ENCODE data around the gene GPR61. TPM values are rescaled to one million over a fixed set of nuclear protein-coding genes. Genes with fewer than 3 reads are reported as not detected.

The GPR61 gene, protein sequence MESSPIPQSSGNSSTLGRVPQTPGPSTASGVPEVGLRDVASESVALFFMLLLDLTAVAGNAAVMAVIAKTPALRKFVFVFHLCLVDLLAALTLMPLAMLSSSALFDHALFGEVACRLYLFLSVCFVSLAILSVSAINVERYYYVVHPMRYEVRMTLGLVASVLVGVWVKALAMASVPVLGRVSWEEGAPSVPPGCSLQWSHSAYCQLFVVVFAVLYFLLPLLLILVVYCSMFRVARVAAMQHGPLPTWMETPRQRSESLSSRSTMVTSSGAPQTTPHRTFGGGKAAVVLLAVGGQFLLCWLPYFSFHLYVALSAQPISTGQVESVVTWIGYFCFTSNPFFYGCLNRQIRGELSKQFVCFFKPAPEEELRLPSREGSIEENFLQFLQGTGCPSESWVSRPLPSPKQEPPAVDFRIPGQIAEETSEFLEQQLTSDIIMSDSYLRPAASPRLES
- total RNA-seq: 0.59 TPM in 1 of 2 replicates, not detected in the other

DNA sequence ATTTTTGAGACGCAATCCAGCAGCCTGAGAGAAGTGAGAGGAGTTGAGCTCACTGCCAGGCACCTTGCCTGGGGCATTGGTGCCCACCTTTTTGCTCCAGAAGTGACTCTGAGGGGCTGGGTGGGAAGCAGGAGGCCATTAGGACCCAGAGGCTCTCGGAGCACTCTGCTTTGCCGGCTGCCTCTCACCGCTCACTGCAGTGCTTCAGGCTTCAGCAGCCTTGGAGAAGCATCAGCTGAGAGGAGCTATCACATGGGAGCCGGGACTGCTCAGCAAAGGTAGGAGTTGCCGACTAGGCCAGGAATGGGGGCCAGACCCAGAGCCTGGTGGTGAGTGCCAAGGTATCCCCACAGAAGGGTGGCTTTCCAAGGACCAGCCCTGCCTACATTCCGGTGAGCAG lies at the start of gene GPR61:
GPR61 (plus strand) TSS at position 197 of the 400 bp plus-strand sequence. CDS start 3,151 bp downstream, outside the sequence.

DNA sequence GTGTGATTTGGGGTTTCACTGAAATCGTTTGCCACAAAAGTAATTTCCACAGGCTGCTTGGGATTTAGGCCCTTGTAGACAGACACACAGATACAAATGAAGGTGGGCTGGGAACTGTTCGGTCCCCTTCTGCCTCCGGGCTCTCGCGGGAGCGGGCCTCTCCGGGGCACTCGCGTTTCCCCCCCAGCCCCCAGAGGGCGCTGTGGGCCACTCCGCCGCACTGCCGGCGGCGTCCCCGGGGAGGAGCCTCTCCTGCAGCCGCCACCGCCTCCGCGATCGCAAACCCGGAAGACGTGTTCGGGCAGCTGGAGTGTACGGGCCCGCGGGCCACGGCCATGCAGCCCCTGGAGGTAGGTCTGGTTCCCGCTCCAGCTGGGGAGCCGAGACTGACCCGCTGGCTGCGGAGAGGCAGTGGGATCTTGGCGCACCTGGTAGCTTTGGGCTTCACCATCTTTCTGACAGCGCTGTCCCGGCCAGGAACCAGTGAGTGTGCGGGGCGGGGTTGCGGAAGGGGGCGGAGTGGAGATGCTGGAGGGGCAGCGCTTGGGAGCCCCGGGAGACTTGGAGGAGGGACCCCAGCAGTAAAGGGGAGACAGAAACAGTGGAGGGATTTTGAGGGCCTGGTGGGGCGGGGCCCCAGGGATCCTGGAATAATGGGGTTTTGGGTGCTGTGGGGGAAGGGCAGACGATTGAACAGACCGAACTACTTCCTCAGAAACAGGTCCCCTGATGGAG lies 45.7 kb upstream of the GPR61 start, which contains the start of gene CYB561D1:
CYB561D1 (plus strand) TSS at position 290 of the 735 bp plus-strand sequence; CDS start at position 336, 46 bp downstream.

DNA sequence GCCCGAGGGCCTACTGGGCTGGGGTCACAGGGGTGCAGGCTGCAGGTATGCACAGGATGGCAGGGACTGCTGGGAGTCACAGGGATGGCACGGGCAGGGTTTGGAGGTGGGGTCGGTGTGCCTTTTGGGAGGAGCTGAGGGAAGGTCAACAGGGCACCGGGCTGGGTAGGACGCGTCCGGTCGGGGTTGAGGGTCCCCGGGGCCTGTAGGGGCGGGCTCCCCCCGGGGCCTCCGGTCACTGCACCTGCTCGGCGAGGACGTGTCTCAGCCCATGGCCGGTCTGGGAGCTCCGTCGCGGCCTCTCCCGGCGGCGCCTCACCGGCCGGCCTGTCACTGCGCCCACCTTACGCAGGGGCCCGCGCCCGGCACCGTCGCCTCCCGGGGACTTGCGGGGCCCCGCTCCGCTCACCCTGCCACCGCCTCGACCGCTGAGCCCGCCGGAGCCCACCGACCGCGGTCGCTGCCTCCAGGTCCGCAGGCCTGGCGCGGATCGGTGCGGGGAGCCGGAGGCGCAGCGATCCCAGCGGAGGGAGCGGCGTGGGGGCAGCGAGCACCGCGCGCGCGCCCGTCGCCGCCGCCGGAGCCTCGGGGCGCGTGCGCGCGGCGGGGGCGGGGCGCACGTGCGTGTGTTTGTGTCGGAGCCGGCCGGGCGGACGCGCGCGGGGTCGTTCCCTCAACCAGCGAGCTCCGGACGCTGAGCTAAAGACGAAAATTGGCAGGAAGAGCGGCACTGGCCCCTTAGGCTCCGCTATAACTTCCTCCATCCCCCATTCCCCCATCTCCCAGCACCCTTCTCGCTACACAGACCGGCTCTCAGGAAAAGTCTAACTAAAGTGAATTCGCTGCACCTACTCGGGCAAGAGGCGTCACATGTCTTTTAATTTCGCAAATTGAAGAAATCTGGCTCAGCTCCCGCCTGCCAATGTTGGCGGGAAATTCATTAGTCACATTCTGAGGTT lies 30.2 kb upstream of the GPR61 start, which contains the start of gene AMIGO1:
AMIGO1 (minus strand) TSS at position 552 of the 959 bp plus-strand sequence. CDS start 815 bp downstream, outside the sequence.

DNA sequence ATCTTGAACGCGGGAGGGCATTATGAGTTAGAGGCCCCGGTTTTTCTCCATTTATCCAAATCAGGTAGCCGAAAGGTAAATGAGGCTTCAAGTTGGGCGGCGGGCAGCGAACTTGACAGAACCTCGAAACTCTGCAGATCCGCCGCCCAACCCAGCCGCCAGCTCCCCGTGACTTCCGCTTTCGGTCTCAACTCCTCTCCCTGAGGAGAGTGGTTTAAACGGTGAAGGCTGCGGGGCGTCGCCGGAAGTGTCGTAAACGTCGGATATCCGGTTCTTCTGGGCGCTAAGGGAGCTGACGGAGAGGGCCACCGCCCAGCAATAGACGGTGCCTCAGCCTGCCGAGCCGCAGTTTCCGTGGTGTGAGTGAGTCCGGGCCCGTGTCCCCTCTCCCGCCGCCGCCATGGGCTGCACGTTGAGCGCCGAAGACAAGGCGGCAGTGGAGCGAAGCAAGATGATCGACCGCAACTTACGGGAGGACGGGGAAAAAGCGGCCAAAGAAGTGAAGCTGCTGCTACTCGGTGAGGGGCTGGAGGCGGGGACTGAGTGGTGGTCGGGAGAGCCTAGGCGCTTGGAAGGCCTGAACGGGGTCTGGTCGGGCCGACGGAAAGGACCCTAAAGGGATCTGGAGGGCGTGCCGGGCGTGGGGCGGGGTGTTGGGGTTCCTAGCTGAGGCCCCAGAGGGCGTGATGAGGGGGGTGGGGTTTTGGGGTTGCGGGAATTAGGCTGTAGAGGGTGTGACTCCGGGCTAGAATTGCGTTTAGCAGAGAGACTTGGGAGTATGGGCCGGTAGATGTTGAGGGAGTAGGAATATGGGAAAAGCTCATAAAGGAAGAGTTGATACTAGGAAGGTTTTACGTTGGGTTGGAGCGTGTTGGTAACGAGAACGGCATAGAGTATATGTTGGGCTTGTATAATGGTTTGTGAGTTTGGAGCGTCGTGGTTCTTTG lies 8.9 kb downstream of the GPR61 start, which contains the start of gene GNAI3:
GNAI3 (plus strand) TSS at position 295 of the 947 bp plus-strand sequence; CDS start at position 401, 106 bp downstream.

Other genes with a start within 250 kb of the GPR61 start
- not detected in 2 replicates for gene MYBPHL, start 232.9 kb upstream of the GPR61 start, total RNA-seq
- gene SORT1, start 142.0 kb upstream of the GPR61 start, total RNA-seq: 27.0 and 44.0 TPM in 2 replicates
- gene PSMA5, start 113.4 kb upstream of the GPR61 start, total RNA-seq: 53.2 and 54.2 TPM in 2 replicates
- under 0.01 TPM in 1 of 2 replicates, not detected in the other for gene SYPL2, start 73.3 kb upstream of the GPR61 start, total RNA-seq
- 1.2 and 1.9 TPM in 2 replicates for gene ATXN7L2, start 56.0 kb upstream of the GPR61 start, total RNA-seq
- gene CYB561D1, start 45.8 kb upstream of the GPR61 start, total RNA-seq: 5.9 and 6.0 TPM in 2 replicates
- 1.0 and 2.1 TPM in 2 replicates for gene AMIGO1, start 30.1 kb upstream of the GPR61 start, total RNA-seq
- 18.4 and 22.9 TPM in 2 replicates for gene GNAI3, start 8.7 kb downstream of the GPR61 start, total RNA-seq
- 0.09 TPM in 1 of 2 replicates, not detected in the other for gene GNAT2, start 79.7 kb downstream of the GPR61 start, total RNA-seq
- 83.7 and 116 TPM in 2 replicates for gene AMPD2, start 80.0 kb downstream of the GPR61 start, total RNA-seq
- gene GSTM4, start 116.2 kb downstream of the GPR61 start, total RNA-seq: 5.8 and 13.7 TPM in 2 replicates
- 18.1 and 20.8 TPM in 2 replicates for gene GSTM2, start 128.2 kb downstream of the GPR61 start, total RNA-seq
- gene GSTM1, start 147.9 kb downstream of the GPR61 start, total RNA-seq: 0.51 and 9.8 TPM in 2 replicates
- gene GSTM5, start 172.4 kb downstream of the GPR61 start, total RNA-seq: 1.8 and 2.3 TPM in 2 replicates
- gene GSTM3, start 201.2 kb downstream of the GPR61 start, total RNA-seq: 24.3 and 138 TPM in 2 replicates
- not detected in 2 replicates for gene EPS8L3, start 224.1 kb downstream of the GPR61 start, total RNA-seq